RPMI8226 (cell line): ENCODE measurements around the gene ACHE.
"Not testable (repeated sequence)": the region's sequence is repeated elsewhere in the genome, so short reads cannot be mapped to it uniquely, and the experiment has no call there.

Source experiments
- DNase-seq: peaks from one replicate; pipeline ENCODE4 v3.0.0-alpha.2; 2015

The ACHE gene

GRCh38 chr7:100895701-100895955, at the start of gene ACHE:
ACHE (minus strand) TSS chr7:100895888; CDS start chr7:100894232, 1,656 bp downstream.
- no peak for DNase-seq

- no peak for DNase-seq
These were observed 48.5 kb upstream of the ACHE start for GRCh38 chr7:100944138-100944537.

- no peak for DNase-seq
These were observed 48.0 kb upstream of the ACHE start for GRCh38 chr7:100943693-100944092.

GRCh38 chr7:100942045-100942774, 46.5 kb upstream of the ACHE start:
- no peak for DNase-seq

GRCh38 chr7:100936167-100936566, 40.5 kb upstream of the ACHE start:
- DNase-seq, result not testable (repeated sequence)

- DNase-seq, result not testable (repeated sequence)
These were observed 39.7 kb upstream of the ACHE start for GRCh38 chr7:100935381-100935780.

- no peak for DNase-seq
These were observed 38.0 kb upstream of the ACHE start for GRCh38 chr7:100933734-100934133.

- DNase-seq, result no peak
These were observed 34.1 kb upstream of the ACHE start for GRCh38 chr7:100929808-100930174.

GRCh38 chr7:100923616-100924015, 27.9 kb upstream of the ACHE start:
- not testable (repeated sequence) for DNase-seq

- no peak for DNase-seq
These were observed 25.4 kb upstream of the ACHE start for GRCh38 chr7:100921039-100921438.

GRCh38 chr7:100919779-100920437, 24.2 kb upstream of the ACHE start:
- DNase-seq, result not testable (repeated sequence)

GRCh38 chr7:100919335-100919734, 23.6 kb upstream of the ACHE start:
- DNase-seq, result not testable (repeated sequence)

- no peak for DNase-seq
These were observed 19.3 kb upstream of the ACHE start for GRCh38 chr7:100914879-100915447.

- DNase-seq, result no peak
These were observed 18.7 kb upstream of the ACHE start for GRCh38 chr7:100914208-100914878.

GRCh38 chr7:100911484-100911883, 15.8 kb upstream of the ACHE start:
- DNase-seq, result no peak

- not testable (repeated sequence) for DNase-seq
These were observed 14.8 kb upstream of the ACHE start for GRCh38 chr7:100910443-100910842.

- DNase-seq, result no peak
These were observed 12.8 kb upstream of the ACHE start for GRCh38 chr7:100908512-100908911.

GRCh38 chr7:100902638-100903037, 7.0 kb upstream of the ACHE start:
- DNase-seq, result no peak

GRCh38 chr7:100901921-100902332, 6.2 kb upstream of the ACHE start:
- DNase-seq, result peak; percentile 91

- no peak for DNase-seq
These were observed 5.3 kb upstream of the ACHE start for GRCh38 chr7:100900978-100901377.

GRCh38 chr7:100899432-100899831, 3.7 kb upstream of the ACHE start:
- DNase-seq, result no peak

- no peak for DNase-seq
These were observed 2.2 kb upstream of the ACHE start for GRCh38 chr7:100897772-100898454.
